KBM-7 (cell line): ENCODE results near the gene TMEM145.

Source experiments
- DNase-seq: peaks from one replicate; pipeline ENCODE4 v3.0.0-alpha.2; 2015
- in situ Hi-C: fragments of 300-500 bp; cut with MboI; formaldehyde crosslinking; loops from 2 replicates; pipeline ENCODE4 v1.14.3; 2020; ENCODE audit warnings: low sequenced_read_pairs, low pct_unique_long_range_greater_than_20kb, mixed read lengths

Gene TMEM145

DNA sequence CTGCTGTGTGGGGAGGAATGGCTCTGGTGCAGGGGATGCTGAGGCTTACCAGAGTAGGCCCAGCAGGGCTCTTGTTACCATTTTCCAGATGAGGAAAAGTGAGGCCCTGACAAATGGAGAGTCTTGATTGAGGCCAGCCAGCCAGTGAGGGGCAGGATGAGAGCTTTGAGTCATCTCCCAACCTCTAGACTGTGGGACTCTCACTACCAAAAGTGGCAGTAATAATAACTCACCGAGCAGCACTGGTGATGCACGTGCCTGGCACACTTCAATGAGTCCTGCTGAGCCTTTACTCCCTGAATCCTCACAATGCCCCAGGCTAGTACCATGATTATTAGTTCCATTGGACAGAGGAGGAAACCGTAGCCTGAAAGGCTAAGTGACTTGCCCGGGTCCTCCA is 36.3 kb upstream of the TMEM145 start:
- DNase-seq, result no peak
- in situ Hi-C loops, result no loop called here

DNA sequence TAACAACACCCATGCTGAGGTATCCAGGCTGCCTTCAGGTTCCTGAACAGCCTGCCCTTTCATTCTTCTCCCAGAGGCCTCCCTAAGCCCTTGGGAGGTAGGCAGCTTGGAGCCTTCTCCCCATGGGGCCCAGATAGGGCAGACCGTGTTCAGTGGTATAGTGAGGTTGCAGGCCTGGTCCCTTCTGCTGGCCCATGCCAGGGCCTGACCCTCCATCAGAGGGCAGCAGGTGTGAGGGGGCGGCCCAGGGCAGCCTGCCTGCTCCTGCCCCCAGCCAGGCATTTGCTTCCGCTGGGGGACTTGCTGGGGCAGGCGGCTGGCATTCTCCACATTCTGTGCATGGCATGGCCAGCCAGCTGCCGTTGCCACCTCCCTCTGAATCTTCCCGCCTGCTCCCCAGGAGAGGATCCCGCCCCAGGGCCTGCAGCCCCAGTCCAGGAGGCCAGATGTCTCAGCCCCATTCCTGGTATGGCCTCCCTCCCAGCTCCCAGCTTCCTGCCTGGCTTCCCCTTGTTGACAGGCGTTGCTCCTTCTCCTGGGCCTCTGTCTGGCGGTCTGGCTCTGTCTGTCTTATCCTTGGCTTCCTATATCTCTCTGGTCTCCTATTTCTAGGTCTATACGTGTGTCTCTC is 35.2 kb upstream of the TMEM145 start:
- DNase-seq, result peak; percentile 29
- in situ Hi-C loops, result no loop called here

GRCh38 chr19:42278452-42279154 is 34.5 kb upstream of the TMEM145 start:
- in situ Hi-C loops, result no loop called here
- no peak for DNase-seq

DNA sequence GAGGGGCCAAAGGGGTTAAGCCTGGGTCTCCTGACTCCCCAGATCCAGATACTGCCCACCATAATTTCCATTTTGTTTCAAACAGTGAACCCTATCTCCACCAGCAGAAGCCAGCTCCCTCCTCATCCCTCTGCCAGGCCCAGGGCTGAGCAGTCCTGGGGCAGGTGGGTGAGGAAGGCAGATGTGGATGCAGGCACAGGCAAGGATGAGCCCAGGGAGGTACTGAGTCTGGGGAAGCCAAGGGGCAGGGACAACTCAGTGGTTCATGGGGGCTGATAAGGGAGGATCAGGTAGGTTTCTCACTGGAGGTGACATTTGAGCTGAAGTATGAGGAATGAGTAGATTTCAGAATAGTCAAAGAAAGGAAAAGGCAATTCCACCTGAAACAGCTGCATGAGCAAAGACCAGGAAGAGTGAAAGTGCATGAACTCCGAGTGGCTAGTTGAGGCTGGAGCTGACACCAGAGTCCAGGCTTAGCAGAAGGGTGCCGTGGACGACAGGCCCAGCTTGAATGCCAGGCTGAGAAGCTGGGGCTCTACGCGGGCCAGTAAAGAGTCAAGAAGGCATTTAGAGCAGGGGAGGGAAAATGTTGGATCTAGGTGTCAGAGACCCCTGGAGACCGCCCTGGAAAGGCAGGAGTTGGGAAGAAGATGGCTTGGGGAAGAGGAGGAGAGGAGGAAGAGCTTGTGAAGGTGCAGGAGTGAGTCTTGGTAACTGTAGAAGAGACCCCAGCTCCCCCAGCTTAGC is 33.8 kb upstream of the TMEM145 start:
- DNase-seq, result no peak
- in situ Hi-C loops, result no loop called here

DNA sequence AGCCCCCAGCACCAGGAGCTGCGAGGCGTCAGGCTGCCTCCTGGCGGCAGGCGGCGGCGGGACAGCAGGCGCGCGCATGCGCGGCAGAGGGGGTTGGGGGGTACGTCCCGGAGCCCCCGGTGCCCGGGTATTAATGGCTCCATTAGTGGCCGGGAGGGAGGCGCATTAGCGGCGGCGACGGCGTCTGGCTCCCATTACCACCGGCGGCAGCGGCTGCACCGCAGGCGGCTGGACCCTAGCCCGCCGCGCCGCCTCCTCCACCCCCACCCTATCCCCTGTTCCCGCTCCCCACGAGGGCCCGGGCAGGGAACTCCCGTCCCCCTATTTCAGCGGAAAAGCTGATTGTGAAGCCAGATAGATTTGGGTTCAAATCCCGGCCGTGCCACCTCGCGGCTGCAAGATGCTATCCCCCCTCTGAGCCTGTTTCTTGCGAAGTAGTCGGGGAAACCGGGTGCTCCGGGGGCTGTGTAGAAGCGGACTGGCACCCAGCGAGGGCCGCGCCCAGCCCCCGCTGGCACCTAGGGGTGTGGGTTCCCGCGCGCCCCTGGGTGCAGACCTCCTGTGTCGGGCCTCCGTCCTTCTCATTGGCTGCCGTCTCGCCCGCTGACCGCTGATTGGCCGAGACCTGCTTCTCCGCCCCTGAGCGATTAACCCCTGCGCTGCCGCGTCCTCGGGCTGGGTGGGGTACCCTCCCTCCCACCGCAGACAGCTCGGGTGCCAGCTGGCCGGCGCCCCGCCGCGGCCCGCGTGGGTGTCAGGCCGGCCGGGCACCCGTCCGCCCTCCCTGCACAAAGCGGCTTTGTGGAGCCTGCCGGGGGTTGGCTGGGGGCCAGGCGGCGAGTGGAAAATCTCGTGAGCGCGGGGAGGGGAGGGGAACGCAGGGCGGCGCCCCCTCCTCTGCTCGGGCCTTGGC is 33.0 kb upstream of the TMEM145 start:
- peak; percentile 81 for DNase-seq
- in situ Hi-C loops, result no loop called here

GRCh38 chr19:42280815-42281145 is 32.3 kb upstream of the TMEM145 start:
- no peak for DNase-seq
- in situ Hi-C loops, result no loop called here

DNA sequence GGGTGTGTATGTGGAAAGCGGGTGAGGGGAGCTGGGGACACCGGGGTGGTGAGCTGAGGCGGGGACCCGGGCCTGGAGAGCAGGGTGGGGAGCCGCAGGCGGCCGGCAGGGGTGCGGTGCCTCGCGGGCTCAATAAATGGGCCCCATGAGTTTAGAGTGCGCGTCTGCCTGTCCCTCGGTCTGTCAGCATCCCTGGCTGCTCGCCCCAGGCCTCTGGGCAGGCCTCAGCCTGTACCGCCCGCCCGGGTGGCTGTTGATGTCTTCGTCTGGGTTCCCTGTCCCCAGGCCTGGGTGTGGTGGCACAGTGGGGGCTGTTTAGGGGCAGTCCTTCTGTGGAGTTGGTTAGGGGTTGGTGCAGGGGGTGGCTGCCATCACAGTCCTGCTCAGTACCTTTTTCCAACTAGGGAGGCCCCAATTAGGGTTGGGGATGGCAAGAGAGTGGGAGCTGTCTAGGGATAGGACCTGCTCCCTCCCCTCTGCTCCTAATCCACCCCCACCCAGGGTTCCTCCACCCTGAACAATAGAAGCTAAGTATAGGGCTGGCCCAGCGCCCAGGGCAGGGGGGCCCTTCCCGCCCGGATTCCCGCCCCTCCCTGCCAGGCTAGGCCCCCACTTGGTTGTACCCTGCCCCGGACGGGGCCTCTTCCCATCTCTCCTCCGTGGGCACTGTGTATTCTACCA is 31.8 kb upstream of the TMEM145 start:
- peak; percentile 20 for DNase-seq
- in situ Hi-C loops, result no loop called here

DNA sequence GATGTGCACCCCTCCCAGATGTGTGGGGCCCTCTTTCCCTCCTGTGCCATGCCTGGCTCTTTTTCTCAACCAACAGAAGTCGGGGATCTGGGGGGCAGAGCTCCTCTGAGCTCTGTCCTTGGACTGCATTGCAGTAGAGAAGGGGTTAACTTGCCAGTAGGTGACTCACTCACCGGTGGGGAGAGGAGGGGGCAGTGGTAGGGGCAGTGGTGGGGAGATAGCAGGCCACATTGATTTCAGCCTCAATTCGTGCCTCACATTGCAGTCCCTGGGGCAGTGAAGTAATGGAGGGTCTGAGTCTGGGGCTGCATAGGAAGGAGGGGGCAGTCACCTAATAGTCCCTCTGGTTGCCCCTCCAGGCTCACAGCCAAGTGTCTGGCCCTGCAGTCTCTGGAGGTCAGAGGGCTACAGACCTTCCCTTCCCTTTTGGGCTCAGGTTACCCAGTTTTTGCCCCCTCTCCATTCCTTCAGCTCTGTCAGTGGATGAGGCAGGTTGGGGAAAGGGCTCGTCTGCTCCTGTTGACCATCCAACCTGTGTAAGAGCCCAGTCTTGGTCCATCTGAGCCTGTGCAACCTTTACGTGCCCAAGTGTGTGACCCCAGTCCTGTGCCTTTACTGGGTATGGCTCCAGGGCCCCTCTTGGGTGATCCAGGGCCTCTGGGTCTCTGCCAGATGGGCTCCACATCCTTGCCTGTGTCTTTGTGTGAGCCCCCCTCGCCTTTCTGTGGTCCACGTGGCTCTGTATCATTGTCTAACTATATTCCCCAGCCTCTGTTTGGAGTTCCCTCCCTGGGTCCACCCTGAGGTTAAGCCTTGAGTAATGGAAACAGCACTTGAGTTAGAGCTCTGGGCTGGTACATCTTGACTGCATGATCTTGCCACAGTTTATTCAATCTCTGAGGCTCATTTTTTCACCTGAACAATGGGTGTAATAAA is 31.0 kb upstream of the TMEM145 start:
- DNase-seq, result no peak
- in situ Hi-C loops, result no loop called here

DNA sequence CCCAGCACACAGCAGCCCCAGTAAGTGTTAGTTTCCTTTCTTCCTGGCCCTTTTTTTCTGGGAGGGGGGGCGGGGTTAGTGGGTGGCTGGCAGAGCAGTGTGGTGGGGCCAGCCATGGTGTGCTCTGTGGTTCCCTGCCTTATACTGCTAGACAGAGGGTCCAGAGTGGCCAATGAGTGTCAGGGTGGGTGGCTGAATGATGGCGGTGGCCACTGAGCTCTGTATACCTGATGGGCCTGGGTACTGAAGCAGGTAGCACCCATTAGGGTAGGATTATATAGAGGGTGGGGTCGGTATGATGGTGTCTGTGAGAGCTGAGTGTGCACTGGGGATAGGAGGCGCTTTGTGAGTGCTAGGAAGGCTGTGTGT is 30.3 kb upstream of the TMEM145 start:
- DNase-seq, result peak; percentile 7
- in situ Hi-C loops, result no loop called here

DNA sequence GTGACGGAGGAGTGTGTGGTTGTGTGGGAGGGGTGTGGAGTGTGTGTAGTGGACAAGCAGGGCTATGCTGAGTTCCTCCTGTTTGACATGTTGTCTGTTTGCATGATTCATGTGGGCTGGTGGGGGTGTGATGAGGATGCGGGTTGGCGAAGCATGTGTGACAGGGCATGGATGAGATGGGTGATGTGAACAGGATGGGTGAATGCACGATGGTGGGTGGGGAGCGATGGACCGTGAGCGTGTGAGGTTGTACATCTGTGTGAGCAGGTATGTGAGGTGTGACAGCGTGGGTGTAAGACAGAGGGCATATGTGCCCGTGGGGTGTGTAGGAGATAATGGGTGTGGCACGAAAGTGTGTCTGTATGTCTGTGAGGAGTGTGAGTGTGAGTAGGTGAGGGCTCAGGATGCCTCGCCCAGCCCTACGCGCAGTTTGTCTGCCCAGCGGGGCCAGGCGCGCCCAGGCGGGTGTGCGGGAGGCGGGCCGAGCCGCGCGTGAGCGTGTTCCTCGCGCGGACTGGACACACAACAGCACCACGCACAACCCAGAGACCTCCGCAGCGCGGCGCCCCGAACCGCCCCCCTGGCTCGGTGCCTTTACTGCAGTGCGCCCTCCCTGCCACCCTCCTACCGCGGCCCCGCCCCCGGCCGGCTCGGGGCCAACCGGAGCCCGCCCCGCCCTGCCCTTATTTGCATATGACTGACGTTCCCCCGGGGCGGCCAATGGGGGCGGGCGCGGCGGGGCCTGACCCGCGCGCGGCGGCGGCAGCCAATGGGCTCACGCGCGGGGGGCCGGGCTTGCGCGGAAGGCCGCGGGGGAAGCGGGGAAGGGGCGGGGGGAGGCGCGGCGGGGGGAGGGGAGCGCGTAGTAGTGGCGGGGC is 29.7 kb upstream of the TMEM145 start:
- in situ Hi-C loops, result no loop called here
- DNase-seq, result peak; percentile 82

- peak; percentile 26 for DNase-seq
- in situ Hi-C loops, result no loop called here
These were observed 29.0 kb upstream of the TMEM145 start for GRCh38 chr19:42284066-42284501.

DNA sequence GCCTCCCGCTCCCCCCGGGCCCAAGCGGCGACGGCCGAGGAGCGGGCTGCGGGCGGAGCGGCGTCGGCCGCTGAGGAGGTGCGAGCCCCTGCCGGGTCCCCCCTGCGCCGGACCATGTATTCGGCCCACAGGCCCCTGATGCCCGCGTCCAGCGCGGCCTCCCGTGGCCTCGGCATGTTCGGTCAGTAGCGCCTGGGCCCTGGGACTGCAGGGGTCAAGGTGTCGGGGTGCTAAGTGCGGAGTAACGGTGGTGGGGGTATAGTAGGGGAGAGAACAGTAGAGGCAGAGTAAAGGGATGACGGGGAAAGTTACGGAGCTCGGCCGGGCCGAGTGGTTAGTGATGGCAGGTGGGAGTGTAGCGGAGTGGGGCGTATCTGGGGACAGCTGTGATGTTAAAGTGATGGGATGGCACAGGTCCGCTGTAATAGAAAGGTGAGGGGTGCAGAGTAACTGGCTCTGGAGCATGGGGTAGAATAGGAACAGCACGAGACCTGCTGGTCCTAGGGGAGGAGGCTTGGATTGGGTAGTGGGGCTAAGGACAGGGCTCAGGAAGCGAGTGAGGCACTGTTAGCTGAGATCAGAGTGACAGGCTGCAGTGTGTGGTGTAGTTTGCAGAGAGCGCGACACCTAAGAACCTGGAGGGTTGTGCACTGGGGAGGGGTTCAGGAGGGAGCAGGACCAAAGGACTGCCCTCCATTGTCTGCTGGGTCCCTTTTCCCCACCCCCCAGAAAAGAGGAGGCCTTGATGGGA is 28.3 kb upstream of the TMEM145 start:
- peak; percentile 34 for DNase-seq
- in situ Hi-C loops, result no loop called here

GRCh38 chr19:42285541-42285941 is 27.6 kb upstream of the TMEM145 start:
- peak; percentile 48 for DNase-seq
- in situ Hi-C loops, result no loop called here

- no peak for DNase-seq
- in situ Hi-C loops, result no loop called here
These were observed 27.1 kb upstream of the TMEM145 start for GRCh38 chr19:42285988-42286348.

DNA sequence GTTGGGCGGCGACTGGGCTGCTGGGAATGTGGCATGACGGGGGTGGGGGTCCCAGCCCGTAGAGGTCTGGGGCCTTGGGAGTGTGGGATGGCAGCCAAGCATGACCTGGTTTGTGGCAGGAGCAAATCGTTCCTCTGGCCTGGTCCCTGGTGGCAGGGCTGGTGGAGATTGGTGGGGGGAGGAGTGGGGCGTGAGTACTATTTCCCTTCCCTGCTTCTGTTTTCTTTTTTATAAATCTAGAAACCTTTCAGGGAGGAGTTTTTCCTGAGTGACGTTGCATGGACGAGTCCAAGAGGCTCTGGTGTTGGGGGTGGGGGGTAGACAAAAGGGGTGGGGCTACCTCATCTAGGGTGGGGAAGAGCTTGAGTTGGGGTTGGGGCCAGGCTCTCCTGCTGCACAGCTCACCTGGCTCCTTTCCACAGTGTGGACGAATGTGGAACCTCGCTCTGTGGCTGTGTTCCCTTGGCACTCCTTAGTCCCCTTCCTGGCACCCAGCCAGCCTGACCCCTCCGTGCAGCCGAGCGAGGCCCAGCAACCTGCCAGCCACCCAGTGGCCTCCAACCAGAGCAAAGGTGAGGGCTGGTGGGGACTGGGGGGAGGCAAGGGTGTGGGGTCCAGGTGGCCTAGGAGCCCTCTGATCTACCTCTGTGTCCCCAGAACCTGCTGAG is 26.6 kb upstream of the TMEM145 start:
- in situ Hi-C loops, result no loop called here
- DNase-seq, result peak; percentile 82
